Heart right ventricle (tissue), 16 donors: ENCODE data around the gene UNC13C. TPM values are rescaled to one million over a fixed set of nuclear protein-coding genes. Genes with fewer than 3 reads are reported as not detected.

ENCODE experiments used
- ATAC-seq, 8 donors: fragments of 200-7000 bp; cut with Tn5 transposase; one replicate each; pipeline ENCODE4 v1.9.1; 2020; ENCODE audit warnings: mild to moderate bottlenecking in 8 of 8, moderate library complexity in 8 of 8, moderate number of reproducible peaks in 1 of 8
- DNase-seq, 2 donors: peaks; one replicate each; pipeline ENCODE4 v3.0.0-alpha.2; 2020
- H3K27ac ChIP-seq, 10 donors: fragments of 200-600 bp; sonication (generic) in 2 of 10; one replicate each; pipeline versions ENCODE4 v1.5.0 to v1.8.0; 2020 to 2022; ENCODE audit warnings: mild to moderate bottlenecking in 3 of 10
- H3K27me3 ChIP-seq, 7 donors: fragments of 200-600 bp; one replicate each; pipeline ENCODE4 v1.8.0; 2021 to 2022; ENCODE audit warnings: mild to moderate bottlenecking in 2 of 7
- H3K36me3 ChIP-seq, 9 donors: fragments of 200-600 bp; sonication (generic) in 1 of 9; one replicate each; pipeline versions ENCODE4 v1.5.0 to v1.8.0; 2020 to 2022; ENCODE audit warnings: mild to moderate bottlenecking in 2 of 9
- H3K4me1 ChIP-seq, 9 donors: fragments of 200-600 bp; sonication (generic) in 1 of 9; one replicate each; pipeline versions ENCODE4 v1.5.0 to v1.8.0; 2020 to 2022; ENCODE audit warnings: mild to moderate bottlenecking in 4 of 9
- H3K4me3 ChIP-seq, 10 donors: fragments of 200-600 bp; sonication (generic) in 2 of 10; one replicate each; pipeline versions ENCODE4 v1.5.0 to v1.8.0; 2020 to 2022; ENCODE audit warnings: mild to moderate bottlenecking in 7 of 10, moderate library complexity in 2 of 10
- H3K9me3 ChIP-seq, 11 donors: fragments of 200-600 bp in 10 of 11; sonication (generic) in 2 of 11; one replicate each; pipeline versions ENCODE4 v1.5.0 to v1.8.0; 2013 to 2022; ENCODE audit warnings: mild to moderate bottlenecking in 2 of 11, control low read depth in 1 of 11, moderate library complexity in 1 of 11
- WGBS, 2 donors: extraction: QIAGEN DNeasy Blood & Tissue Kit; methylation state at CpG; one replicate each; pipeline ENCODE4 v1.1.7; 2013; ENCODE audit warnings: inconsistent platforms in 1 of 2; 5-methylcytosine and 5-hydroxymethylcytosine counted together
- intact Hi-C, 10 donors: fragments of 100-400 bp; cut with DNase I; formaldehyde crosslinking; loops; one replicate each; pipeline versions ENCODE4 v1.11.1 to v1.14.2; 2022
- polyA plus RNA-seq, 2 donors: library from polyadenylated mRNA; stranded (reverse); fragments of 200-250 nt; gene quantifications; one replicate each; pipeline ENCODE4 v1.2.3, GENCODE V29; 2013
- total RNA-seq, 10 donors: library from RNA; stranded (reverse); fragmentation: NEBNext Ultra II Directional in 3 of 10; extraction: Animal tissue kit (Norgen Biotek cat#: 25700) in 3 of 10; gene quantifications; one replicate each; pipeline versions ENCODE4 v1.2.1 to v1.2.4, GENCODE V29; 2021 to 2023
- TF ChIP-seq, protein P1 (sequence below), 9 donors: fragments of 200-600 bp; sonication (generic) in 2 of 9; IDR thresholded peaks; one replicate each; pipeline versions ENCODE4 v1.5.0 to v1.8.0; 2021 to 2022; ENCODE audit warnings: antibody characterized with exemption in 9 of 9, mild to moderate bottlenecking in 5 of 9, moderate library complexity in 1 of 9
- donor health status: Arrhythmogenic right ventricular cardiomyopathy.
- donor health status: ischemic (EF 13 %, LVEDD 7.1; RV severe dilation, severe dysfunction).
- donor health status: healthy with polysubstance abuse.
- donor health status: DM: no; HTN: yes; CAD: no.
- donor health status: DM: no; HTN: no; CAD: no.
- donor health status: ischemic (EF 25% LVEDD 6.9; RV normal size, moderate dysfunction).
- donor health status: ischemic (EF 25% LVEDD 5.7; RV mildly dilated, moderate dysfunction).
- donor health status: healthy.
- donor health status: DM: yes; HTN: yes; CAD: no.
- donor health status: Ischemic cardiomyopathy.
- donor health status: ischemic (EF 35%, LVEDD 5.7; RV mildly dilated, moderate dysfunction).
- donor health status: nonischemic (EF 11% LVEDD 7.7; RV severe dilation, severe dysfunction).
- donor health status: DM: yes; HTN: yes; CAD: no.
- donor health status: PGD.
- donor health status: ischemic (EF 29% LVEDD 5.4; RV normal size, mild dysfunction).
- donor health status: nonischemic (EF 23%, LVEDD 6.1; RV moderate dilation, normal function).

The UNC13C gene
- total and polyA plus RNA-seq, 12 donors: 0.04 to 0.85 (median 0.19) TPM; not detected in 5

- no peaks in the 10 kb centered on the region for H3K27me3 ChIP-seq
- whole genome bisulfite sequencing, 2 donors: 90% methylated on average over 2 of the region's 2 CpGs
- H3K36me3 ChIP-seq: no peaks in the 10 kb centered on the region
- no peak for DNase-seq
- H3K27ac ChIP-seq: no peak overlapping the region
- TF ChIP-seq, protein P1, sequence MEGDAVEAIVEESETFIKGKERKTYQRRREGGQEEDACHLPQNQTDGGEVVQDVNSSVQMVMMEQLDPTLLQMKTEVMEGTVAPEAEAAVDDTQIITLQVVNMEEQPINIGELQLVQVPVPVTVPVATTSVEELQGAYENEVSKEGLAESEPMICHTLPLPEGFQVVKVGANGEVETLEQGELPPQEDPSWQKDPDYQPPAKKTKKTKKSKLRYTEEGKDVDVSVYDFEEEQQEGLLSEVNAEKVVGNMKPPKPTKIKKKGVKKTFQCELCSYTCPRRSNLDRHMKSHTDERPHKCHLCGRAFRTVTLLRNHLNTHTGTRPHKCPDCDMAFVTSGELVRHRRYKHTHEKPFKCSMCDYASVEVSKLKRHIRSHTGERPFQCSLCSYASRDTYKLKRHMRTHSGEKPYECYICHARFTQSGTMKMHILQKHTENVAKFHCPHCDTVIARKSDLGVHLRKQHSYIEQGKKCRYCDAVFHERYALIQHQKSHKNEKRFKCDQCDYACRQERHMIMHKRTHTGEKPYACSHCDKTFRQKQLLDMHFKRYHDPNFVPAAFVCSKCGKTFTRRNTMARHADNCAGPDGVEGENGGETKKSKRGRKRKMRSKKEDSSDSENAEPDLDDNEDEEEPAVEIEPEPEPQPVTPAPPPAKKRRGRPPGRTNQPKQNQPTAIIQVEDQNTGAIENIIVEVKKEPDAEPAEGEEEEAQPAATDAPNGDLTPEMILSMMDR (IDR thresholded peaks at IDR 0.05): no peak
- no peaks in the 10 kb centered on the region for H3K9me3 ChIP-seq
- no peak overlapping the region for H3K4me3 ChIP-seq
- intact Hi-C loops: no loop called here
- no peak for ATAC-seq
- no peaks in the 10 kb centered on the region for H3K4me1 ChIP-seq
Measured at GRCh38 chr15:54007256-54007655, 29.0 kb downstream of the UNC13C start.

- intact Hi-C loops: no loop called here
- Histone ChIP-seq H3K9me3 (no peaks in the 10 kb centered on the region), H3K36me3 (no peaks in the 10 kb centered on the region), H3K4me1 (no peaks in the 10 kb centered on the region), H3K4me3 (no peak overlapping the region), H3K27ac (no peak overlapping the region), H3K27me3 (no peaks in the 10 kb centered on the region)
- DNase-seq (no peak), ATAC-seq (no peak)
- TF ChIP-seq, protein P1 (IDR thresholded peaks at IDR 0.05): no peak
- WGBS, 2 donors: 75 to 77% methylated on average over 1 of the region's 1 CpG
Measured at GRCh38 chr15:54011656-54012055, 33.4 kb downstream of the UNC13C start.

DNA sequence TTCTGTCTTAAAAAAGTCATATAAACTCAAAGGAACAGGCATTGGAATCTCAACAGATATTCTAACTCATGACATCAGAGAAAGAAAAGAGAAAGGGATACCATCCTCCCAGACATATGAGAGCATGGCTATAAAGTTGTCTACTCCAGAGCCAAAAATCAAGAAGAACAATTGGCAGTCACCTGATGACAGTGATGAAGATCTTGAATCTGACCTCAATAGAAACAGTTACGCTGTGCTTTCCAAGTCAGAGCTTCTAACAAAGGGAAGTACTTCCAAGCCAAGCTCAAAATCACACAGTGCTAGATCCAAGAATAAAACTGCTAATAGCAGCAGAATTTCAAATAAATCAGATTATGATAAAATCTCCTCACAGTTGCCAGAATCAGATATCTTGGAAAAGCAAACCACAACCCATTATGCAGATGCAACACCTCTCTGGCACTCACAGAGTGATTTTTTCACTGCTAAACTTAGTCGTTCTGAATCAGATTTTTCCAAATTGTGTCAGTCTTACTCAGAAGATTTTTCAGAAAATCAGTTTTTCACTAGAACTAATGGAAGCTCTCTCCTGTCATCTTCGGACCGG, 35.9 kb downstream of the UNC13C start:
- TF ChIP-seq, protein P1 (IDR thresholded peaks at IDR 0.05): no peak
- Histone ChIP-seq H3K9me3 (no peaks in the 10 kb centered on the region), H3K4me1 (no peaks in the 10 kb centered on the region), H3K27ac (no peak overlapping the region), H3K4me3 (no peak overlapping the region), H3K27me3 (no peaks in the 10 kb centered on the region), H3K36me3 (no peaks in the 10 kb centered on the region)
- DNase-seq (no peak), ATAC-seq (no peak)
- intact Hi-C loops: no loop called here
- WGBS, 2 donors: 64 to 73% methylated on average over 4 of the region's 4 CpGs

DNA sequence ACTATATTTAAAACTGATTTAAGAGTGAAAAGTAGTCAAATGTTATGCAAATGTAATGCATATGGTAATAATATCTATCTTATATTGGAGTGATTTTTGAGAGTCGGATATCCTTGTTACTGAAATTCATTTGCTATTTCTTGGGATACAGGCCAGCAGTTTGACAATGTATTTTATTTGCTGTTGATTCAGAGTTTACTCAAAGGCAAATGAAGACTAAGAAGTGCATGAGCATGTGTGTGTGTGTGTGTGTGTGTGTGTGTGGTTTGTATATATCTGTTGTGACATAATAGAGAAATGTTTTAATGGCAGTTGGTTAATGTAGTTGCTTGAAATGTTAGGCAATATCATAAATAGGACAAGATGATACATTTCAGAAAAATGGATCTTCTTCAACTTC, 39.0 kb downstream of the UNC13C start:
- intact Hi-C loops: no loop called here
- peaks cover 0 to 10% (median 0%) of the 10 kb centered on the region in 11 donors for H3K9me3 ChIP-seq
- H3K27ac ChIP-seq: no peak overlapping the region
- H3K4me3 ChIP-seq: no peak overlapping the region
- DNase-seq (no peak), ATAC-seq (no peak)
- TF ChIP-seq, protein P1 (IDR thresholded peaks at IDR 0.05): no peak
- H3K27me3 ChIP-seq: no peaks in the 10 kb centered on the region
- WGBS, 2 donors: 91% methylated on average over 1 of the region's 1 CpG
- no peaks in the 10 kb centered on the region for H3K4me1 ChIP-seq
- H3K36me3 ChIP-seq: no peaks in the 10 kb centered on the region
